Endothelial cell (in vitro differentiated cells): ENCODE data around the gene HOXB8. TPM values are rescaled to one million over a fixed set of nuclear protein-coding genes. Genes with fewer than 3 reads are reported as not detected.

ENCODE experiments used
- DNase-seq: peaks from one replicate; pipeline ENCODE4 v3.0.0; 2021; ENCODE audit warnings: low spot score
- H3K27ac Mint-ChIP-seq: one replicate; pipeline ENCODE4 v1.8.0; 2021; ENCODE audit warnings: mixed read lengths, inconsistent platforms; ENCODE audit not compliant: unreplicated experiment
- H3K27me3 Mint-ChIP-seq: one replicate; pipeline ENCODE4 v1.8.0; 2021; ENCODE audit warnings: mild to moderate bottlenecking, moderate library complexity, mixed read lengths, inconsistent platforms; ENCODE audit not compliant: unreplicated experiment
- H3K36me3 Mint-ChIP-seq: one replicate; pipeline ENCODE4 v1.8.0; 2021; ENCODE audit warnings: mild to moderate bottlenecking, low read depth, mixed read lengths, inconsistent platforms; ENCODE audit not compliant: unreplicated experiment
- H3K4me1 Mint-ChIP-seq: one replicate; pipeline ENCODE4 v1.8.0; 2021; ENCODE audit warnings: mild to moderate bottlenecking, mixed read lengths, inconsistent platforms; ENCODE audit not compliant: unreplicated experiment
- H3K4me3 Mint-ChIP-seq: one replicate; pipeline ENCODE4 v1.8.0; 2021; ENCODE audit warnings: mild to moderate bottlenecking, mixed read lengths, inconsistent platforms; ENCODE audit not compliant: unreplicated experiment
- H3K9me3 Mint-ChIP-seq: one replicate; pipeline ENCODE4 v1.8.0; 2021; ENCODE audit warnings: mixed read lengths, inconsistent platforms; ENCODE audit not compliant: unreplicated experiment
- total RNA-seq: library from RNA; stranded (reverse); fragmentation: NEBNext Ultra II Directional; extraction: Animal tissue kit (Norgen Biotek cat#: 25700); gene quantifications from one replicate; pipeline ENCODE4 v1.2.1, GENCODE V29; 2021; ENCODE audit not compliant: unreplicated experiment
- TF ChIP-seq, protein P1 (sequence below): fragments of 200-600 bp; sonication (generic); IDR thresholded peaks from one replicate; pipeline ENCODE4 v1.5.0; 2021; ENCODE audit warnings: antibody characterized with exemption; ENCODE audit not compliant: unreplicated experiment

The HOXB8 gene
- total RNA-seq, 1 donor from 2014 or later: 0.15 TPM

GRCh38 chr17:48611681-48612455 is 3.2 kb downstream of the HOXB8 start:
- peaks cover 32% of the 10 kb centered on the region for H3K27me3 Mint-ChIP-seq

GRCh38 chr17:48611213-48611612 is 3.9 kb downstream of the HOXB8 start:
- Mint-ChIP-seq H3K9me3 (no peaks in the 10 kb centered on the region), H3K27me3 (peaks cover 36% of the 10 kb centered on the region), H3K4me3 (peak overlapping the region; percentile 89), H3K36me3 (no peaks in the 10 kb centered on the region), H3K27ac (peak overlapping the region; percentile 13), H3K4me1 (peaks cover 34% of the 10 kb centered on the region)
- TF ChIP-seq, protein P1, sequence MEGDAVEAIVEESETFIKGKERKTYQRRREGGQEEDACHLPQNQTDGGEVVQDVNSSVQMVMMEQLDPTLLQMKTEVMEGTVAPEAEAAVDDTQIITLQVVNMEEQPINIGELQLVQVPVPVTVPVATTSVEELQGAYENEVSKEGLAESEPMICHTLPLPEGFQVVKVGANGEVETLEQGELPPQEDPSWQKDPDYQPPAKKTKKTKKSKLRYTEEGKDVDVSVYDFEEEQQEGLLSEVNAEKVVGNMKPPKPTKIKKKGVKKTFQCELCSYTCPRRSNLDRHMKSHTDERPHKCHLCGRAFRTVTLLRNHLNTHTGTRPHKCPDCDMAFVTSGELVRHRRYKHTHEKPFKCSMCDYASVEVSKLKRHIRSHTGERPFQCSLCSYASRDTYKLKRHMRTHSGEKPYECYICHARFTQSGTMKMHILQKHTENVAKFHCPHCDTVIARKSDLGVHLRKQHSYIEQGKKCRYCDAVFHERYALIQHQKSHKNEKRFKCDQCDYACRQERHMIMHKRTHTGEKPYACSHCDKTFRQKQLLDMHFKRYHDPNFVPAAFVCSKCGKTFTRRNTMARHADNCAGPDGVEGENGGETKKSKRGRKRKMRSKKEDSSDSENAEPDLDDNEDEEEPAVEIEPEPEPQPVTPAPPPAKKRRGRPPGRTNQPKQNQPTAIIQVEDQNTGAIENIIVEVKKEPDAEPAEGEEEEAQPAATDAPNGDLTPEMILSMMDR: no peak
- no peak for DNase-seq

More at GRCh38 chr17:48611681-48612455, 3.2 kb downstream of the HOXB8 start:
- TF ChIP-seq, protein P1: no peak
- Mint-ChIP-seq H3K36me3 (no peaks in the 10 kb centered on the region), H3K4me1 (peaks cover 30% of the 10 kb centered on the region), H3K4me3 (peak overlapping the region; percentile 56), H3K27ac (no peak overlapping the region), H3K9me3 (no peaks in the 10 kb centered on the region)
- DNase-seq: no peak

GRCh38 chr17:48610282-48611211 is 4.5 kb downstream of the HOXB8 start, which contains the start of gene HOXB7:
TSS of gene HOXB7 (minus strand) at chr17:48611017. CDS start at chr17:48610918, 99 bp downstream.
- Mint-ChIP-seq H3K4me3 (peak within 1 kb of the TSS; percentile 89), H3K27me3 (peaks cover 38% of the 10 kb centered on the region), H3K9me3 (no peaks in the 10 kb centered on the region), H3K4me1 (peaks cover 36% of the 10 kb centered on the region), H3K36me3 (no peaks in the 10 kb centered on the region), H3K27ac (peak within 1 kb of the TSS; percentile 13)
- TF ChIP-seq, protein P1: no peak
- peak; percentile 67 for DNase-seq

DNA sequence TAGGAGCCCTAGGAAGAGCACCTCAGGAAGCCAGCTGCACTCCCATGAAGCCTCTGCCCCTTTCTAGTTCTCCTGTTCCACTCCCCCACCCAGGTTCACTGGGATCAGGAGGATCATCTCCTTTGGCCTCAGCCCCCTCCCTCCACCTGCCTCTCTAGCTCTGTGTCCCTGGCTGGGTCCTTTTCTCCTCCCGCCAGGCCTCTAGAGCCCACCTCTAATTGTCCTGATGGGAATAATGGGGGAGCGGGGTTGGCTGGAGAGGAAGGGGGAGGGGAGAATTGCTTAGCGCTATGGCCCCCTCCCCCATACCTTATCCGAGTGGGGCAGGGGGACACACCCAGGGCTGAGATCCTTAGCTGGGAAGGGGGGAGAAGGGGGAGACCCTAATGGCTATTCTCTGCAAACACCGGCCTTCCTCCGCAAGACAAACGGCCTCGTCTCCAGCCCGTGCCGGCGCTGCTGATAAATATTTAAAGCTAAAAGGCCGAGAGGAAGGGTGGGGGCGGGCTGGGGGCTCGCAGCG is 5.3 kb downstream of the HOXB8 start:
- TF ChIP-seq, protein P1: no peak
- no peaks in the 10 kb centered on the region for H3K9me3 Mint-ChIP-seq
- peaks cover 41% of the 10 kb centered on the region for H3K27me3 Mint-ChIP-seq
- H3K4me3 Mint-ChIP-seq: no peak overlapping the region
- no peak for DNase-seq
- no peaks in the 10 kb centered on the region for H3K36me3 Mint-ChIP-seq
- H3K27ac Mint-ChIP-seq: no peak overlapping the region
- peaks cover 39% of the 10 kb centered on the region for H3K4me1 Mint-ChIP-seq
